ENCODE measurements around the gene PAQR5. TPM values are rescaled to one million over a fixed set of nuclear protein-coding genes. Genes with fewer than 3 reads are reported as not detected.

Gene PAQR5
- total and polyA plus RNA-seq, 9 of the 15 experiments (the other 6 are each of a cell fraction or from before 2014, with no cell fraction given), result 0.04 to 0.08 TPM; not detected in 7

GRCh38 chr15:69444686-69445085, 146.0 kb downstream of the PAQR5 start:
- Histone ChIP-seq H3K9ac (ENCODE audit: insufficient read depth in 1 of 2, low read depth in 2 of 2, low read length in 2 of 2) (no peak overlapping the region), H4K20me1 (replicated peaks; ENCODE audit: control insufficient read depth, insufficient read depth, low read length) (no peaks in the 10 kb centered on the region), H3K4me1 (replicated peaks in 1 of 2; ENCODE audit: control insufficient read depth in 2 of 2, insufficient read depth in 2 of 2, low read length in 2 of 2) (no peaks in the 10 kb centered on the region), H3K4me3 (no peak overlapping the region), H3K4me2 (ENCODE audit: insufficient read depth, low read length) (no peak overlapping the region), H3K9me1 (ENCODE audit: control insufficient read depth, insufficient read depth, low read length) (no peaks in the 10 kb centered on the region), H3K9me3 (replicated peaks; ENCODE audit: control insufficient read depth, insufficient read depth, low read depth, low read length) (no peaks in the 10 kb centered on the region), H3K79me2 (ENCODE audit: control insufficient read depth, insufficient read depth, low read length) (no peaks in the 10 kb centered on the region), H2AFZ (ENCODE audit: low read depth, low read length) (no peak overlapping the region), H3K27me3 (ENCODE audit: control insufficient read depth in 2 of 2, insufficient read depth in 2 of 2, low read length in 2 of 2) (no peaks in the 10 kb centered on the region), H3K36me3 (ENCODE audit: control insufficient read depth, insufficient read depth, low read length) (peaks cover 89% of the 10 kb centered on the region), H3K27ac (ENCODE audit: extremely low read depth, low read depth, low read length) (no peak overlapping the region)
- intact Hi-C loops (cut with micrococcal nuclease) (no loop called here), in situ Hi-C loops (cut with MboI) (no loop called here)
- DNase-seq (ENCODE audit: extremely low read depth in 1 of 4, low spot score in 3 of 4) (no peak), FAIRE-seq (no peak), ATAC-seq (no peak)
- WGBS (ENCODE audit: insufficient coverage, low coverage, missing lambda C conversion rate), result 94% methylated on average over 7 of the region's 7 CpGs
- BruUV-seq (replicated peaks), result no TSS peak
- CTCF ChIA-PET (ENCODE audit: low intra/inter-chr PET ratio), result no interaction called here
- TF ChIP-seq ZNF124 (CRISPR knock-in tag; IDR thresholded peaks at IDR 0.05) (no peak), KHSRP (IDR thresholded peaks at IDR 0.05) (no peak), ZNF609 (CRISPR knock-in tag; IDR thresholded peaks at IDR 0.05; ENCODE audit: borderline replicate concordance) (no peak), JUN (IDR thresholded peaks at IDR 0.05; ENCODE audit: borderline replicate concordance, low read depth, low read length) (no peak), JUN (CRISPR knock-in tag; IDR thresholded peaks at IDR 0.05; ENCODE audit: borderline replicate concordance) (no peak), MCM3 (IDR thresholded peaks at IDR 0.05) (no peak), CREB1 (IDR thresholded peaks at IDR 0.05) (no peak), CREB1 (CRISPR knock-in tag; IDR thresholded peaks at IDR 0.05) (no peak)
- POLR2A ChIA-PET, result interaction anchor here (1.1 kb wide), 1 partner anchor 10 kb away, joined by 3 read pairs; no protein-coding TSS in a partner anchor
